GM18517 (cell line): ENCODE measurements around the gene PIBF1.
"Not testable (repeated sequence)": the region's sequence is repeated elsewhere in the genome, so short reads cannot be mapped to it uniquely, and the experiment has no call there.

Source experiments
- ATAC-seq: cut with Tn5 transposase; IDR thresholded peaks from one replicate; pipeline ENCODE4 v1.9.1; 2021; ENCODE audit warnings: mild to moderate bottlenecking, moderate library complexity; ENCODE audit not compliant: unreplicated experiment

Gene PIBF1

GRCh38 chr13:73001971-73002370 is 220.0 kb downstream of the PIBF1 start:
- no peak for ATAC-seq

- ATAC-seq: no peak
Observed at GRCh38 chr13:73011751-73012150, 229.8 kb downstream of the PIBF1 start.

- ATAC-seq: no peak
Observed at GRCh38 chr13:73015805-73016204, 233.9 kb downstream of the PIBF1 start.

DNA sequence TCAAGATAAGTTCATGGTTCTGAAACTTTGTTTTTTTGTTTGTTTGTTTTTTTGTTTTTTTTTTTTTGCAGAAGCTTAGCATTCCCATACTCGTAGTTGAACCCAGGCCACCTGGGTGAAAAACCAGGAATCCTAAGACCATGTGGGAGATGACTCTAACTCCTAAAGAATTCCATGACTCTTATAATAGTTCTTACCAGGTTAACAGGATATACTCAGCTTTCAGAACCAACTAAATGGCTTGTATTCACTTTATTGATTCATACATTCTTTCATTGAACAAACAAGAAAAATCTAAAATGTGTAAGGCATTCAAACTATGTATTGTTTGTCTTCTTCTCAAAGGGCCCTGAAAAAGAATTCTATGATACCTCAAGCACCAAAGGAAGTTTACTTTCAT is 236.4 kb downstream of the PIBF1 start:
- ATAC-seq: no peak

- ATAC-seq: no peak
Observed at GRCh38 chr13:73025217-73026012, 243.5 kb downstream of the PIBF1 start.

GRCh38 chr13:73034901-73035300 is 253.0 kb downstream of the PIBF1 start:
- no peak for ATAC-seq

DNA sequence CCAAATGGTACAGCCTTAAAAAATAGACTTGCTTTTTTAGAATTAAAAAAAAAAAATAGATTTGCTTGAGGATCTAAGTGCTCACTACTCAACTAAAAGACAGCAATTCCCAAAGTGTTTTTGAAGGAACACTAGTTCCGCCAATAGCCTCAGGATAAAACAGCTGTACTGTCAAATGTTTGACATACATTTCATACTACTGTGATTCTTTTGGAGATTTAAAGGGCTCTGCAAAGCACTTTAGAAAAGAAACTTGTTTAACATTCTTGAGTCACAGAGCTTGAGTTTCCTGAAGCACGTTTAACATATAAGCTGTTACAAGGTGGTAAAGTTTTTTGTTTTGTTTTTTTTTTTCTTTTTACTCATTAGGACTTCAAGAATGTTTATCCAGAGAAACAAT is 253.7 kb downstream of the PIBF1 start:
- no peak for ATAC-seq

- ATAC-seq: no peak
Observed at GRCh38 chr13:73036566-73036965, 254.6 kb downstream of the PIBF1 start.

DNA sequence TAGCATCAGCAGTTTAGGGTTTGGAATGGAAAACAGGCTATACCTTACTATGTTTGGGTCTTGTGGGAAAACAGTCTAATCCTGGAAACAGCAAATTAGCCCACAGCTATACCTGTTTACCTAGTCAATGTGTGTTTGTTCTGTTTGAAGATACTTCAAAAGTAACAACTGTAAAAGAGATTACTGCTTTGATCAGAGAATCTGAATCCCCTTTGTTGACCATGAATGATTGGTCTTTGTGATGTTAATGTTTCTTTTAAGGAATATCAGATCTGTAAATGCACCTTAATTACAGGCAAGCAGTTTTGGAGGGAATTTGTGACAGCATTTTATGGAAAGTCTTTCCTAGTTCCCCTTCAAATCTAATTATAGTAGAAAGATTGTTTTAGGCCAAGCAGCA is 256.1 kb downstream of the PIBF1 start:
- ATAC-seq: no peak

DNA sequence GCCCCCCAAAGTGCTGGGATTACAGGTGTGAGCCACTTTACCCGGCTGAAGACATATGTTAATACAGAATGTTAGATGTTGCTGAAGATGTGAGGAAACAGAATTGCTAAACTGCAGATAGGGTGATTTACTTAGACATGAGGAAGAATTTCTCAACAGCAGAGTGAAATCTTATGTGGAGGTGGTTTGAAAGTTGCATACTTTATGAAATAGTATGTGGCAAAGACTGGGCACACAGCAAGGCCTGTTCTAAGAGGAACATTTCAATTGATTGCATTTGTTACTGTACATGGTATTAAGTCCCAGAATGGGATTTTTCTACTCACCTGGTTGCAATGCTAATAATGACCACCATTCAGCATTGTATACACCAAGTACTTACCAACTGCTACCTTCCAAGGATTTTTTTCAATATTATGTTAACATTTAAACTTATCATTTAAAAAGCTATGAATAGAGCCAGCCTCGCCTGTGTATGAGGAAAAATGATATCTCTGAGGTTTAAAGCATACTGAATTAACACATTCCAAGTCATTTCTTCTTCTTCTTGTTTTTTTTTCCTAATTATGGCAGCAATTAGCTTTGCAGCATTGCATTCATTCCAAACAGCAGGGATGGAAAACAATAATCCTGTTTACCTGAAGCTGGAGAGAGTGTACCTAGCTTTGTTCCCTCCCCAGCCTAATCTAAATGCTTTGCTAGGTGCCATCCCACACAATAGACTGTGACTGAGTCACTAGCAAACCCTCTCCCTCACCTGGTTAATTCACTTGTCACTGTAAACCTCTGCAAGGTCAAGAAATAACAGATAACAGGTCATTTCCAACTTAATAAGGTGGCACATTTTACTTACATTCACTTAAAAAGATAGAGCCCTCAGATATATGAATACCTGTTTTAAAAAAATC is 257.5 kb downstream of the PIBF1 start:
- ATAC-seq: no peak

GRCh38 chr13:73040484-73040883 is 258.6 kb downstream of the PIBF1 start:
- ATAC-seq: no peak

GRCh38 chr13:73040968-73041596 is 259.1 kb downstream of the PIBF1 start:
- ATAC-seq: no peak

DNA sequence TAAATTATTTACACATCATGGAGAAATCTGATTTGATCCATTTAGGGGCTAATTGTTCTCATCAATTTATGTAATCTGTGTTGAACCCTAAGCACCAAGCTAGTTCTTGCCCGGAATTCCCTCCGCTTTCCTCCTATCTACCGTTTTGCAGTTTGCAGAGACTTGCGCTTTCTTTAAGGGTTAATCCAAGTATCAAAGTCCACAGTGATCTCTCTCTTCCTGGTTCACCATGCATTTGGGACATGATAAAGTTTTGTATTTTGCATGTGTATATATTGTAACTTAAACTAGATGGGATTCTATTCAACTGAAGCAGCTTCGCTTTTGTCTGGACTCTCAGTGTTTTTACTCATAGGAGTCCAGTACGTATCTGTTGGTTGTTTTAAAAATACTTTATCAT is 263.1 kb downstream of the PIBF1 start:
- no peak for ATAC-seq

GRCh38 chr13:73048615-73049014 is 266.7 kb downstream of the PIBF1 start:
- not testable (repeated sequence) for ATAC-seq

GRCh38 chr13:73054712-73055111 is 272.8 kb downstream of the PIBF1 start:
- no peak for ATAC-seq

GRCh38 chr13:73055813-73056564 is 274.1 kb downstream of the PIBF1 start:
- ATAC-seq: no peak

DNA sequence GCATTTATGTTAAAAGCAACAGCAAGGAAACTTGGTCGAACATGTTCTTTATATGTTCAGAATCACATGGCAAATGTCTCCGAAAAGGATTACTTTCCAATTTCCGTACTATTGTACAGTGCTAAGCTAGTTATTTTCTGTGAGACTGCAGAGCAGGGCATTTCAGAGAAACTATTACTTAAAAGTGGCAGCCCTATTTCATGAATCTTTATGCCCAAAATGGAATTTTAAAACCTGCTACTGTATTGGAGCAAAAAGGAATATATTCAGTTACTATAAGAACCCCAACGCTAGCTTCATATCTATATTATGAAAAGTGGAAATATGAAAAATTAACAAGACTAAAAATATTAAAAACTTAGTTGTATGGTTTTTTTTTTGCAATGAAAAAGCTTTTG is 274.6 kb downstream of the PIBF1 start:
- ATAC-seq: no peak

DNA sequence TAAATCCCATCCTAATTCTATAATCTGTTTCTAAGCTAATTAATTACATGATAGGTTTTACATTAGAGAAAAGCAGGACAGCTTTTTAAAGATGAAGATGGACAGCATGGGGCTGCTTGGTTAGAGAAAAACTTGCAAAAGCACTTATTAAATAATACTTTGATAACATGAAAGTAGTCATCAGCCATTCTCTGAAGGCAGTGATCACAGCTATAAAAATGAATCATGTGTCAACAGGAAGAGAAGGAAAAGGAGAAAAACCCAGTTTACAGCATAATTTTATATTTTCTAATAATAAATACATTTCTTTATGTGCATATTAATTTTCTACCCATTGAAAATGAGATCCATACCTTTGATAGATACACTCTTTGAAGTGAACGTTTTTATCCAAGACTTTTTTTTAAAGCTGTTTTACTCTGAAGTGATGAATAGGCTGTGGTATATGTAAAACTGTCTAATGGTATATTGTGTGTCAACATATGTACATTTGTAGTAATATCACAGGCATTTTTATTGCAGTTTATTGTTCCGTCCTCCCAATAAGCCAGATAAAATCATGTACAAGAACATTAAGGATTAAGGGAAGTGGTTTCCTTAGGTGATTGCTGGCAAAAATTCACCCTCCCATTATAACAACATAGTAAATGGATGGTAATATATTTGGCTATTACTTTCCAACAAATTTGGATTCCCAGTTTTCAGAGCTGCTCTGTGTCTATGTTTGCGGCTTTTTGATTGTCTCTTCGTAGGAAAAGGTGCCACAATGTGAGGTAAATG is 275.5 kb downstream of the PIBF1 start:
- ATAC-seq: no peak

- ATAC-seq: no peak
Observed at GRCh38 chr13:73058064-73058313, 276.1 kb downstream of the PIBF1 start.

DNA sequence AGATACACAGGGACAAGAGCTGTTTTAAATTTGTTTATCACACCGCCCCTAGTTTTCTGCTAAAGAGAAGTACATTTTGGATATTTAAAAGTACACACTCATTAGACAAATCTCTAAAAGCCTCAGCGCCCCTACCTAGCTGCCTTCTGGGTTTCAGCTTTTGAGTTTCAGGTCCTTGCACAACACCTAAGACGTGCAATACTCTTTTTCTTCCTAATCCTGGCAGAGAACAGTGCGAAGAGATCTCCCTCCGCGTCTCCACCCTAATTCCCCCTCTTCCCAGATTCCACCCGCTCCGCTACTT is 276.5 kb downstream of the PIBF1 start:
- ATAC-seq: peak; percentile 23
